ENCODE measurements around the gene ERN1.

Gene ERN1

DNA sequence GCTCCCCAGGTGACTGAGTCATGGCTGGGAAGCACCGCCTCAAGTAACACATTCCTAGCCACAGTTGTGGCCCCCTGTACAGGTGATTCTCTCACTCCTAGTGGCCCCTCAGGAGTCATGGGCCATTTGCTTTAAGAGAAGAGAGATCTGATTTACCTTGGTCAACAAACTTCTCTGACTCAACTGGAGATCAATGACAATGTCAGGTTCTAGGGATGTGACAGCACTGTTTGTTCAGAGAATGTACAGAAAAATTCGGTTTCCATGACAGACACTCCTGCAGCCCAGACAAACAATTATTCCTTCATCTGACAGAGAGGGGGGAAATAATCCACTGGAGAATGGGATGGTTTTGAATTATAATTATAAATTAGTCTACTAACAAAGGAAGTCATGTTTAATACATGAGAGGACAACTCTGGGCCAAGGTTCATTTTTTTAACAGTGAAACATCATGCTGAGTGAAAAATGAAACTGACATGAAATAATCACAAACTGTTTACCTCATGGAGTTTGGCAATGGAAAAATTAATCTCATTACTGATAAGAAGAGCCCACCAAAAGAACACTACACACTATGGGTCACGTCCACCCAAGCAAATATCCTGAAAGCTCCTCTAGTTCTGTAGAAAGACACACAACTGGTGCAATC is 9.7 kb downstream of the ERN1 start:
- DNase-seq (ENCODE audit: low read depth), result no peak
- TF ChIP-seq MYC (IDR thresholded peaks at IDR 0.05; ENCODE audit: low read depth, low read length) (no peak), POLR2A (IDR thresholded peaks at IDR 0.05; ENCODE audit: extremely low read depth, insufficient read length) (no peak), MAX (IDR thresholded peaks at IDR 0.05; ENCODE audit: low read depth, low read length) (no peak), CTCF (IDR thresholded peaks at IDR 0.05; ENCODE audit: low read depth, low read length) (no peak)
- H3K4me3 ChIP-seq (ENCODE audit: low read depth, low read length), result no peak overlapping the region

GRCh38 chr17:64117981-64118979 is 11.7 kb downstream of the ERN1 start:
- TF ChIP-seq MAX (IDR thresholded peaks at IDR 0.05; ENCODE audit: low read depth, low read length), result 0 out of 2 replicates have a peak, but pooled peaks have one; percentile 10
- no peak for TF ChIP-seq MYC (IDR thresholded peaks at IDR 0.05; ENCODE audit: low read depth, low read length)
- H3K4me3 ChIP-seq (ENCODE audit: low read depth, low read length), result no peak overlapping the region
- DNase-seq (ENCODE audit: low read depth), result peak; percentile 61

DNA sequence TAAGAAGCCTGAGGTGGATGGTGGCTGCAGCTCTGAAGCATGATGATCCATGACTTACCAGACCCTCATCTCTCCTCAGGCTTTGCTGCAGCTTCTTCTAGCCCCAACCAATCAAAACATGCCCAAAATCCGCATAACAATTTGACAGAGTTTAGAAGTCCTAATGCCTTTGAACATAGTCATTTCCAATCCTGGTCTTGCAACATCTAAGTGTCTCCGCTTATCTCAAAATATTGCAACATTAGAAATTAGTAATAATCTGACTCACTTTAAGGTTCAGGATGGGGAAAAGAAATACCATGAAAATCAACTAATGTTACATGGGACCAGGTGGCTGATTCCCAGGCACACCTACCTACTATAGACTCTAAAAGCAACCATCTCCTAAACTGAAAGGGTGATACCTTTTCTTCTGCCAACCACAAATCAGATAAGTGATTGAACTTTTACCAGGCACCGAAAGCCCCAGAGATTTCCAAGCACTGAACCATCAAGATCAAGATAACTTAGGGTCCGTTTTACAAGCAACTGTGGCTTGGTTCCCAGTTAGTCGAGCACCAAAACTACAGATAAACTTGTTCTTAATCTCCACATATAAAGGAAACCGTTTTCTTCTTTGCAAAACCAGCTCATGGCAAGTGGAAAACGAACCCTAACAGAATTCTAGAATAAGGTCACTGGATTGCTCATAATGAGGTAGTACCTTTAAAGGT is 14.0 kb downstream of the ERN1 start:
- TF ChIP-seq POLR2A (IDR thresholded peaks at IDR 0.05; ENCODE audit: extremely low read depth, insufficient read length) (no peak), MAX (IDR thresholded peaks at IDR 0.05; ENCODE audit: low read depth, low read length) (no peak), CTCF (IDR thresholded peaks at IDR 0.05; ENCODE audit: low read depth, low read length) (no peak), MYC (IDR thresholded peaks at IDR 0.05; ENCODE audit: low read depth, low read length) (no peak)
- DNase-seq (ENCODE audit: low read depth), result peak; percentile 23
- H3K4me3 ChIP-seq (ENCODE audit: low read depth, low read length), result no peak overlapping the region

- TF ChIP-seq CTCF (IDR thresholded peaks at IDR 0.05; ENCODE audit: low read depth, low read length) (no peak), MAX (IDR thresholded peaks at IDR 0.05; ENCODE audit: low read depth, low read length) (no peak), POLR2A (IDR thresholded peaks at IDR 0.05; ENCODE audit: extremely low read depth, insufficient read length) (no peak), MYC (IDR thresholded peaks at IDR 0.05; ENCODE audit: low read depth, low read length) (no peak)
- no peak for DNase-seq (ENCODE audit: low read depth)
- H3K4me3 ChIP-seq (ENCODE audit: low read depth, low read length), result no peak overlapping the region
Measured at GRCh38 chr17:64115043-64115698, 14.8 kb downstream of the ERN1 start.

GRCh38 chr17:64113006-64113405 is 16.9 kb downstream of the ERN1 start:
- no peak for TF ChIP-seq MAX (IDR thresholded peaks at IDR 0.05; ENCODE audit: low read depth, low read length)
- no peak for TF ChIP-seq MYC (IDR thresholded peaks at IDR 0.05; ENCODE audit: low read depth, low read length)
- TF ChIP-seq POLR2A (IDR thresholded peaks at IDR 0.05; ENCODE audit: extremely low read depth, insufficient read length), result no peak
- TF ChIP-seq CTCF (IDR thresholded peaks at IDR 0.05; ENCODE audit: low read depth, low read length), result no peak
- H3K4me3 ChIP-seq (ENCODE audit: low read depth, low read length), result no peak overlapping the region
- no peak for DNase-seq (ENCODE audit: low read depth)

All from NB4 (cell line).